ENCODE results near the gene MSMP.

MSMP gene, protein sequence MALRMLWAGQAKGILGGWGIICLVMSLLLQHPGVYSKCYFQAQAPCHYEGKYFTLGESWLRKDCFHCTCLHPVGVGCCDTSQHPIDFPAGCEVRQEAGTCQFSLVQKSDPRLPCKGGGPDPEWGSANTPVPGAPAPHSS

DNA sequence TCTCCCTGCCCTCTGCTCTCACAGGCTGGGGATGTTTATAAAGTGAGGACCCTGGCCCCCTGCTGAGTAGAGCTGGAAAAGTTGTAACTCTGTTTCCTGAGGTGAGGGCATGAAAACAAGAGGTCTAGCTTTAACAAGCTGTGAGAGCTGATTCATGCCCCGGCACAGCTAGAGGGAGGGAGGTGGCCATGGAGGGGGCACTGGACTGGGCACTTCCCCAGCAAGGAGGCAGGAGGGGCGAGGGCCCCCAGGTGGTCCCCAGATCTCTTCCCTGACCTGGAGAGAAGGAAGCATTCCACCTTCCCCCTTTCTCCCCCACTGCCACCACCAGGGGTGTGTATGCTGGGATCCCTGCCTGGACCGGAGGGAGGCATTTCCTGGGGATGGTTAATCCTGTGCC lies at the start of gene MSMP:
TSS of gene MSMP (minus strand) at position 13 of the 400 bp plus-strand sequence. CDS start 147 bp downstream, outside the sequence.
- Histone ChIP-seq H3K27me3 (ENCODE audit: control insufficient read depth, insufficient read depth, low read length) (no peaks in the 10 kb centered on the region), H3K27ac (ENCODE audit: low read length) (no peak within 1 kb of the TSS), H3K36me3 (ENCODE audit: control insufficient read depth, insufficient read depth, low read length) (peaks cover 3% of the 10 kb centered on the region), H3K4me1 (ENCODE audit: control insufficient read depth, insufficient read depth, low read length) (no peaks in the 10 kb centered on the region; the same call in 1 of the 2 replicates), H3K9me3 (ENCODE audit: control insufficient read depth, insufficient read depth, low read length) (no peaks in the 10 kb centered on the region), H3K4me3 (ENCODE audit: low read length) (no peak within 1 kb of the TSS)
- WGBS (ENCODE audit: insufficient coverage, insufficient read length): no CpG with 5 or more reads among the region's 3 CpGs
- no peak for DNase-seq (ENCODE audit: low read depth, low spot score)

DNA sequence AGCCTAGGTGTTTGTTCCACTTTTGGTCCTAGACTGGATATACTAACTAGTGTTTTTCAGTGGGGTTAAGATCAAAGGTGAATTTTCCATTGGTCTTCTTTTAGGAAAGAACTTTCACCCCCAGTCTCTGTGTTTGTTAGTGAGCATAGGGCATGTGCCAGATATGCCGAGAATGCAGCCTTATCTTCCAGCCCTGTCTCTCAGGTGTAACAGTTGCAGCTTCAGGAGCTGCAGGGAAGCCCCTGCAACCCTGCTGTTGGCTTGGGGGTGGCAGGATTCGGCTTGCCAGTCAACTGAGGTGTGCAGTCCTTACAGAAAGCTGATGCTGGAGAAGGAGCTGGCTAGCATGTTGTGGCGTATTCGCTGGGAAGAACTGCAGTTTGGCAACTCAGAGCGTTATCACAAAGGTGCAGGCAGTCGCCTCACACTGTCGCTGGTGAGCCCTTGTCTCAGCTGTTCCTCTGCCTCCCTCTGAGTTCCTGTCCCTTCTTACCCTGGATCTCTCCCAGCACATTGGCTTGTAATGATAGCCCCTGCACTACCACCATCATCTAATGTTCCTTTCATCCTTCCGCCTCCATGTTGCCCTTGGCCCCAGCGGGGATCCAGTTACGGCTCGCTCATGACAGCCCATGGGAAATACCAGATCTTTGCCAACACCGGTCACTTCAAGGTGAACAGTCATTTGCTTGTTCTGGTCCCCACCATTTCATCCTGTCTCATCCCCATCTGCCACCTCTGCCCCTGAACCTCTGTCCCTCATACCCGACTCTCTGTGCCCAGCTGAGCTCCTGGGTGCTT lies 47.5 kb upstream of the MSMP start:
- Histone ChIP-seq H3K36me3 (ENCODE audit: control insufficient read depth, insufficient read depth, low read length) (peaks cover 7% of the 10 kb centered on the region; the same call in 1 of the 2 replicates), H3K27me3 (ENCODE audit: control insufficient read depth, insufficient read depth, low read length) (no peaks in the 10 kb centered on the region), H3K9me3 (ENCODE audit: control insufficient read depth, insufficient read depth, low read length) (no peaks in the 10 kb centered on the region), H3K4me1 (ENCODE audit: control insufficient read depth, insufficient read depth, low read length) (no peaks in the 10 kb centered on the region), H3K4me3 (ENCODE audit: low read length) (no peak overlapping the region), H3K27ac (ENCODE audit: low read length) (no peak overlapping the region)
- DNase-seq (ENCODE audit: low read depth, low spot score): no peak
- no CpG with 5 or more reads among the region's 13 CpGs for WGBS (ENCODE audit: insufficient coverage, insufficient read length)

DNA sequence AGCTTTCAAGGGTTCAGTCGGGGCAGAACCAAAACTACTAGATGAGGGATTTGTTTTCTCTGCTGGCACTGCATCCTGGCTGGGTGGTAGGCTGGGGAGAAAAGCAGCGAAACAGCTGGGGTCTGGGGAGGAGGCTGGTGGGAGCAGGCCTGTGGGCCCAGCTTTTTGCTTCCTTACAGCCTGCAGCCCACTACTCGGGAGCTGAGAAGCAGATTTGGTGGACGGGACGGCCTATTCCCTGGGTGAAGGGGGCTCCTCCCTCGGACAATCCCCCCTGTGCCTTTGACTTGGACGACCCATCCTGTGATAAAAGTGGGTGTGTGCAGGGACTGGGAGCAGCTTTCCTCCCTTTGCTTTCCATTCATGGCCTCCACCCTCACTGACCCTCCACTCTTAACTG lies 46.5 kb upstream of the MSMP start:
- peaks cover 7% of the 10 kb centered on the region; the same call in 1 of the 2 replicates for H3K36me3 ChIP-seq (ENCODE audit: control insufficient read depth, insufficient read depth, low read length)
- no peaks in the 10 kb centered on the region for H3K27me3 ChIP-seq (ENCODE audit: control insufficient read depth, insufficient read depth, low read length)
- H3K9me3 ChIP-seq (ENCODE audit: control insufficient read depth, insufficient read depth, low read length): no peaks in the 10 kb centered on the region
- WGBS (ENCODE audit: insufficient coverage, insufficient read length): no CpG with 5 or more reads among the region's 7 CpGs
- no peak overlapping the region for H3K4me3 ChIP-seq (ENCODE audit: low read length)
- no peak overlapping the region for H3K27ac ChIP-seq (ENCODE audit: low read length)
- no peaks in the 10 kb centered on the region for H3K4me1 ChIP-seq (ENCODE audit: control insufficient read depth, insufficient read depth, low read length)
- no peak for DNase-seq (ENCODE audit: low read depth, low spot score)

DNA sequence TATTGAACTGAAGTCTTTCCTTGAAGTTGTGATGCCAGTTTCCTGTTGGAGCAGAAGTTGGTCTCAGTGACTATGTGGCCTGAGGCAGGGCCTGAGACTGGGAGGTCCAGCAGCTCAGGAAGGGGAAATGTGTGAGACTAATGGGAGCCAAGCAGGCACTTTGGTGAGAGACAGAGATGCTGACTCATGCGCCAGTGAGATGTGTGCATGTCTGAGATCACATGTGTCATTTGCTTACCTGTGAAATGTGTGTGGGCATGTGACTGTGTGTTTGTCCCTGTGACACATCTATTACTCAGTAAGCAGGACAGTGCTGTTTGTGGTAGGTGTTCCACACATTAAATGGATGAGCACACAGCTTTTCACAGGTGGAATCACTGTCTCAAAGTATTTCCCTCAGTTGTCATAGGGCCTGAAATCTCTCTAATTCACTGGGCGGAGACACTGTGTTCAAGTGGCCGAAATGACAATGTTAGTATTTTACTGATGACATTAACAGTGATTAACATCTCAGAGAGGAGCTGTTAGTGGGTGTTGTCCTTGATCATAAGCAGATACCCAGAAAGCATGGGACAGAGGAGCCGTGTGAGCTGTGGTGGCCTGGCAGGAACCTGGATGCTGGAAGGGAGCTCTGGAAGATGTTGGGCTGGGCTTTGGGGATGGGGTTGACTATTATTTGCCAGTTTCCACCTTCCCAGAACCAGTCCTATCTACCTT lies 44.7 kb upstream of the MSMP start:
- H3K27ac ChIP-seq (ENCODE audit: low read length): no peak overlapping the region
- H3K36me3 ChIP-seq (ENCODE audit: control insufficient read depth, insufficient read depth, low read length): peaks cover 7% of the 10 kb centered on the region; the same call in 1 of the 2 replicates
- no peaks in the 10 kb centered on the region for H3K9me3 ChIP-seq (ENCODE audit: control insufficient read depth, insufficient read depth, low read length)
- no peak for DNase-seq (ENCODE audit: low read depth, low spot score)
- WGBS (ENCODE audit: insufficient coverage, insufficient read length): no CpG with 5 or more reads among the region's 4 CpGs
- no peaks in the 10 kb centered on the region for H3K4me1 ChIP-seq (ENCODE audit: control insufficient read depth, insufficient read depth, low read length)
- H3K27me3 ChIP-seq (ENCODE audit: control insufficient read depth, insufficient read depth, low read length): no peaks in the 10 kb centered on the region
- no peak overlapping the region for H3K4me3 ChIP-seq (ENCODE audit: low read length)

DNA sequence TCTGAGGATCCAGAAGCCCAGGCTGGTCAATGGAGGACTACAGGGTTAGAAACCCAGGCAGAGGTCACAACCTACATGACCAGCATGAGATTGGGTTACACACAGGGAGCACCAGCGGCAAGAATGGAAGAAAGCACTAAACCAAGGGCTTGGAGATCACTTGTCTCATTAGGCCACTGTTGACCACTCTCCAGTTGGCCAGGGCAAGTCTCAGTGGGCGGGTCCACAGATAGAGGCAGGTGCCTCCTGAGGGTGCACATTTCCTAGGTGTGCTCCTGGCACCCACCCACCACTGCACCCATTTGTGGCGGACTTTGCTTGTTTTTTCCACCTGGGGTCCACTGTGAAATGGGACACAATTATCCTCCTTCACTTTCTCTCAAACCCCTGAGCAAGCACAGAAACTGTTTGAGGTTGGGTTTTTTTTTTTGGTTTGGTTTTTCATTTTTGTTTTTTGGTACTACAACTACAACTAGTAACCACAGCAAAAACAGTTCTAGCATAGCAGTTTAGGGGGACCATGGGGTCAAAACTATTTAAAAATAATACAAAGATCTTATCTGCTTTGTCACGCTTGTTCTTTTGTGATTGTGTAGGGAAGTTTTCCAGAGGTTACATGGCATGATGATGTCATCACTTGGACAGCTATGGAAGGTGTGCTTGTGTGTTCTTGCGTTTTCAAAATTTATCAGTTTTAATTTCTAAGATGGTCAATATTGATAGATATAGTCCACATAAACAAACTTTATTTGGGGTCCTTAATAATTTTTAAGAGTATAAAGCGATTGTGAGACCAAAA lies 43.4 kb upstream of the MSMP start:
- H3K4me1 ChIP-seq (ENCODE audit: control insufficient read depth, insufficient read depth, low read length): no peaks in the 10 kb centered on the region
- H3K9me3 ChIP-seq (ENCODE audit: control insufficient read depth, insufficient read depth, low read length): no peaks in the 10 kb centered on the region
- H3K4me3 ChIP-seq (ENCODE audit: low read length): no peak overlapping the region
- no peak for DNase-seq (ENCODE audit: low read depth, low spot score)
- H3K27me3 ChIP-seq (ENCODE audit: control insufficient read depth, insufficient read depth, low read length): no peaks in the 10 kb centered on the region
- peaks cover 6% of the 10 kb centered on the region; the same call in 1 of the 2 replicates for H3K36me3 ChIP-seq (ENCODE audit: control insufficient read depth, insufficient read depth, low read length)
- no peak overlapping the region for H3K27ac ChIP-seq (ENCODE audit: low read length)
- WGBS (ENCODE audit: insufficient coverage, insufficient read length): no CpG with 5 or more reads among the region's 6 CpGs

DNA sequence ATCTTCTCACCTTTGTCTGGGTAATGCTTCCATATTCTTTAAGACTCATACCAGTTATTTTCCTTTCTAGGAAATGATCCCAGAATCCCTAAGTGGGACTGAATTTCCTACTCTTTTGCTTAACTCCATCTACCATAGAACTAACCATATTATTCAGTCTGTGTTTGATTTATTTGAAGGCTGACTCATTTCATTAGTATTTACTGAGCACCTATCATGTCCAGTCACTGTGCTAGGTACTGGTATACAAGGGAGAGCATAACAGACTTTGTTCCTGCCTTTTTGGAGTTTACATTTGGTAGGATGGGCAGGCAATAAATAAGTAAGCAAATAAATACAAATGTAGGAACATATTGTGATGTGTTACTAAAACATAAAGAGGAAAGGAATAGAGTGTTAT lies 41.6 kb upstream of the MSMP start:
- Histone ChIP-seq H3K4me3 (ENCODE audit: low read length) (no peak overlapping the region), H3K36me3 (ENCODE audit: control insufficient read depth, insufficient read depth, low read length) (0 out of 2 replicates have a peak, but pooled peaks cover under 1% of the 10 kb centered on the region), H3K27ac (ENCODE audit: low read length) (no peak overlapping the region), H3K9me3 (ENCODE audit: control insufficient read depth, insufficient read depth, low read length) (no peaks in the 10 kb centered on the region), H3K4me1 (ENCODE audit: control insufficient read depth, insufficient read depth, low read length) (peaks cover 4% of the 10 kb centered on the region), H3K27me3 (ENCODE audit: control insufficient read depth, insufficient read depth, low read length) (no peaks in the 10 kb centered on the region)
- DNase-seq (ENCODE audit: low read depth, low spot score): no peak

DNA sequence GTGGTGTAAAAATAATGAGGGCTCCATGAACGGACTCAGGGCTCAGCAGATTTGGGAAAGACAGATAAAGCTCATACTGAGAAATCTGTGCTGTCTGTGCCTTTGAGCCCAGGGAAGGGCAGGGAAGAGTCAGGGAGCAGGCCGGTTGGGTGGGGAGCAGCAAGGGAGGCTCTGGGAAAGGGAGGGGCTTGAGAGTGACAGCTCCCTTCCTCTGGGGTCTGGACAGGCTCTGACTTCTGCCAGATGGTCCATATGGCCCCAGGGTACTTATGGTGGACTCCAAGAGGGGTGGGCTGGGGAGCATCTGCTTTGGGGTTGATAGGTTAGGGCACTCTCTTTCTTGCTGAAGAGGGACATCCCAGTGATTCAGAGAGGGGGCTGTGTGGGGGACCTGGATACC lies 39.4 kb upstream of the MSMP start:
- no peak for DNase-seq (ENCODE audit: low read depth, low spot score)
- Histone ChIP-seq H3K4me1 (ENCODE audit: control insufficient read depth, insufficient read depth, low read length) (peaks cover 5% of the 10 kb centered on the region), H3K36me3 (ENCODE audit: control insufficient read depth, insufficient read depth, low read length) (no peaks in the 10 kb centered on the region), H3K27me3 (ENCODE audit: control insufficient read depth, insufficient read depth, low read length) (no peaks in the 10 kb centered on the region), H3K9me3 (ENCODE audit: control insufficient read depth, insufficient read depth, low read length) (no peaks in the 10 kb centered on the region), H3K27ac (ENCODE audit: low read length) (no peak overlapping the region), H3K4me3 (ENCODE audit: low read length) (no peak overlapping the region)
- WGBS (ENCODE audit: insufficient coverage, insufficient read length): no CpG with 5 or more reads among the region's 2 CpGs

DNA sequence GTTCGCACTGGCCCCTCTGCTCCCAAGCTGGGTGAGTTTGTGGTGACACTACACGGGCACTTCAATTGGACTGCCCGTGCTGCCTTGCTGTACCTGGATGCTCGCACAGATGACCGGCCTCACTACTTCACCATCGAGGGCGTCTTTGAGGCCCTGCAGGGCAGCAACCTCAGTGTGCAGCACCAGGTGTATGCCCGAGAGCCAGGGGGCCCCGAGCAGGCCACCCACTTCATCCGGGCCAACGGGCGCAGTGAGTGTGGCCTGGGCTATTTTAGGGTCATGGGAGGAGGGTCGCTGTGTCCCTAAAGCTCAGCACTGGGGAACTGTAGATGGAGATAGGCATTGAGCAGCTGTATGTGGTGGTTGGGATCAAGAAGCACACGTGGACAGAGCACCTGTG lies 38.8 kb upstream of the MSMP start:
- Histone ChIP-seq H3K36me3 (ENCODE audit: control insufficient read depth, insufficient read depth, low read length) (no peaks in the 10 kb centered on the region), H3K27ac (ENCODE audit: low read length) (no peak overlapping the region), H3K4me1 (ENCODE audit: control insufficient read depth, insufficient read depth, low read length) (peaks cover 5% of the 10 kb centered on the region), H3K27me3 (ENCODE audit: control insufficient read depth, insufficient read depth, low read length) (no peaks in the 10 kb centered on the region), H3K4me3 (ENCODE audit: low read length) (no peak overlapping the region), H3K9me3 (ENCODE audit: control insufficient read depth, insufficient read depth, low read length) (no peaks in the 10 kb centered on the region)
- no peak for DNase-seq (ENCODE audit: low read depth, low spot score)
- no CpG with 5 or more reads among the region's 14 CpGs for WGBS (ENCODE audit: insufficient coverage, insufficient read length)

DNA sequence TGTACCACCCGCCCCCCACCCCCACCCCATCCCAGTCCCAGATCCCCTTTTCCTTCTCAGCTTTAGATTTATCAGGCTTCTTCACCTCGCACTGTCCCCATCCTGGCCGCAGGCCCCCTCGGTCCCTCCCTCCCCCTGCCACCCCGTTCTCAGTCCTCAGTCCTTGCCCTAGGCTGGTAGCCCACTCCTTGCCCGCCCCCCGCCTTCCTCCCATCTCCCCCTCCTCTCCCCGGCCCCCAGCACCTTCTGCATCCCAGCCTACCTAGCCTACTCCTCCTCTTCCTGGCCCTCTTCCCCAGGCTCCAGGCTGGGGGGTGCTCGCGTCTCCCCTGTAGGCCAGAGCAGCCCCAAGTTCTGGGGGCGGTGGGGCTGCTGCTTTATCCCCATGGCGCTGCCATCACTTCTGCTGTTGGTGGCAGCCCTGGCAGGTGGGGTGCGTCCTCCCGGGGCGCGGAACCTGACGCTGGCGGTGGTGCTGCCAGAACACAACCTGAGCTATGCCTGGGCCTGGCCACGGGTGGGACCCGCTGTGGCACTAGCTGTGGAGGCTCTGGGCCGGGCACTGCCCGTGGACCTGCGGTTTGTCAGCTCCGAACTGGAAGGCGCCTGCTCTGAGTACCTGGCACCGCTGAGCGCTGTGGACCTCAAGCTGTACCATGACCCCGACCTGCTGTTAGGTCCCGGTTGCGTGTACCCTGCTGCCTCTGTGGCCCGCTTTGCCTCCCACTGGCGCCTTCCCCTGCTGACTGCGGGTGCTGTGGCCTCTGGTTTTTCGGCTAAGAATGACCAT lies 38.1 kb upstream of the MSMP start:
- no CpG with 5 or more reads among the region's 34 CpGs for WGBS (ENCODE audit: insufficient coverage, insufficient read length)
- H3K27ac ChIP-seq (ENCODE audit: low read length): no peak overlapping the region
- DNase-seq (ENCODE audit: low read depth, low spot score): no peak
- peaks cover 5% of the 10 kb centered on the region for H3K4me1 ChIP-seq (ENCODE audit: control insufficient read depth, insufficient read depth, low read length)
- H3K9me3 ChIP-seq (ENCODE audit: control insufficient read depth, insufficient read depth, low read length): no peaks in the 10 kb centered on the region
- no peaks in the 10 kb centered on the region for H3K36me3 ChIP-seq (ENCODE audit: control insufficient read depth, insufficient read depth, low read length)
- no peaks in the 10 kb centered on the region for H3K27me3 ChIP-seq (ENCODE audit: control insufficient read depth, insufficient read depth, low read length)
- peak overlapping the region; percentile 42; the same call in 1 of the 2 replicates for H3K4me3 ChIP-seq (ENCODE audit: low read length)

All from iPS DF 6.9 (cell line).